PC-9 (cell line): ENCODE data around the gene WFDC1. TPM values are rescaled to one million over a fixed set of nuclear protein-coding genes. Genes with fewer than 3 reads are reported as not detected.
A peak's percentile ranks its signal among the peaks of the same experiment; 100 is the strongest.

ENCODE experiments used
- BruUV-seq: library from RNA; stranded (reverse); fragments of 400-500 nt; replicated peaks from 2 replicates; lab custom pipeline; 2021; lab: Mats Ljungman, UMichigan
- CTCF ChIA-PET: fragments of 300-600 bp; sonication (Branson Sonifier 250); formaldehyde crosslinking; loops from one replicate; lab custom pipeline; 2022; ENCODE audit warnings: antibody characterized with exemption; lab: Charles Lee
- POLR2A ChIA-PET: fragments of 300-600 bp; sonication (Branson Sonifier 250); formaldehyde crosslinking; loops from one replicate; lab custom pipeline; 2022; ENCODE audit warnings: antibody characterized with exemption; ENCODE audit not compliant: unreplicated experiment; lab: Charles Lee
- DNase-seq, 2 experiments: peaks; one replicate each; pipeline versions ENCODE4 v3.0.0 to v3.0.0-alpha.2; 2015 to 2022; ENCODE audit warnings: mixed read lengths in 1 of 2
- H2AFZ ChIP-seq: fragments of 200-600 bp; sonication (generic); 2 replicates; pipeline ENCODE4 v1.8.1; 2017; ENCODE audit warnings: antibody characterized with exemption
- H3F3A ChIP-seq: fragments of 200-600 bp; sonication (generic); 2 replicates; pipeline ENCODE4 v1.8.1; 2017; ENCODE audit warnings: antibody characterized with exemption, mild to moderate bottlenecking, low read depth; ENCODE audit not compliant: insufficient read depth
- H3K27ac ChIP-seq: fragments of 200-600 bp; sonication (generic); 2 replicates; pipeline ENCODE4 v1.6.1; 2016; ENCODE audit warnings: mixed run types
- H3K27me3 ChIP-seq: fragments of 200-600 bp; sonication (generic); 2 replicates; pipeline ENCODE4 v1.6.1; 2016; ENCODE audit warnings: low read depth, mixed run types; ENCODE audit not compliant: insufficient read depth
- H3K36me3 ChIP-seq: fragments of 200-600 bp; sonication (generic); 2 replicates; pipeline ENCODE4 v1.6.1; 2016; ENCODE audit warnings: low read depth, mixed run types
- H3K4me1 ChIP-seq: fragments of 200-600 bp; sonication (generic); replicated peaks from 2 replicates; pipeline ENCODE4 v1.6.1; 2016; ENCODE audit warnings: mixed run types; ENCODE audit not compliant: insufficient read depth
- H3K4me2 ChIP-seq: fragments of 200-600 bp; sonication (generic); 2 replicates; pipeline ENCODE4 v1.6.1; 2017; ENCODE audit warnings: mixed run types
- H3K4me3 ChIP-seq: fragments of 200-600 bp; sonication (generic); 2 replicates; pipeline ENCODE4 v1.6.1; 2016; ENCODE audit warnings: mixed run types
- H3K79me2 ChIP-seq: fragments of 200-600 bp; sonication (generic); 2 replicates; pipeline ENCODE4 v1.6.1; 2017; ENCODE audit warnings: low read depth, mixed run types
- H3K9me2 ChIP-seq: fragments of 200-600 bp; sonication (generic); 2 replicates; pipeline ENCODE4 v1.8.1; 2017; ENCODE audit warnings: mild to moderate bottlenecking; ENCODE audit not compliant: insufficient read depth
- H3K9me3 ChIP-seq: fragments of 200-600 bp; sonication (generic); 2 replicates; pipeline ENCODE4 v1.8.1; 2016; ENCODE audit warnings: low read depth; ENCODE audit not compliant: insufficient read depth
- H4K20me1 ChIP-seq: fragments of 200-600 bp; sonication (generic); 2 replicates; pipeline ENCODE4 v1.8.1; 2017; ENCODE audit not compliant: insufficient read depth
- CTCF ChIP-seq: fragments of 200-600 bp; sonication (generic); conservative IDR thresholded peaks from 2 replicates; pipeline ENCODE4 v1.6.1; 2017; ENCODE audit warnings: mixed run types, antibody characterized with exemption, mild to moderate bottlenecking, moderate library complexity
- EZH2 ChIP-seq: fragments of 200-600 bp; sonication (generic); IDR thresholded peaks from 2 replicates; pipeline ENCODE4 v1.8.0; 2017; ENCODE audit warnings: antibody characterized with exemption, low read depth
- intact Hi-C: fragments of 100-400 bp; cut with micrococcal nuclease; formaldehyde crosslinking; loops from one replicate; pipeline ENCODE4 v1.10.0; 2022; ENCODE audit not compliant: unreplicated experiment
- total RNA-seq: library from RNA; stranded (reverse); gene quantifications from 2 replicates; pipeline ENCODE4 v1.2.3, GENCODE V29; 2021

The WFDC1 gene
- total RNA-seq, 1 experiment from 2014 or later: not detected

GRCh38 chr16:84361546-84361945, 66.9 kb downstream of the WFDC1 start:
- Histone ChIP-seq H4K20me1 (no peaks in the 10 kb centered on the region), H2AFZ (no peak overlapping the region), H3K4me2 (no peak overlapping the region), H3K79me2 (no peaks in the 10 kb centered on the region), H3K27me3 (no peaks in the 10 kb centered on the region), H3K36me3 (no peaks in the 10 kb centered on the region), H3F3A (peaks cover 19% of the 10 kb centered on the region), H3K27ac (no peak overlapping the region), H3K4me3 (no peak overlapping the region), H3K4me1 (peaks cover 42% of the 10 kb centered on the region), H3K9me2 (no peaks in the 10 kb centered on the region), H3K9me3 (no peaks in the 10 kb centered on the region)
- intact Hi-C loops: no loop called here
- POLR2A ChIA-PET: interaction anchor here (0.6 kb wide), 1 partner anchor 617 kb away, joined by 3 read pairs; no protein-coding TSS in a partner anchor
- no peak for TF ChIP-seq CTCF
- no peak for TF ChIP-seq EZH2
- no TSS peak for BruUV-seq
- no peak for DNase-seq
- CTCF ChIA-PET: no interaction called here

- CTCF ChIA-PET: no interaction called here
- peaks cover 32% of the 10 kb centered on the region for H3K4me1 ChIP-seq
- H3K9me2 ChIP-seq: no peaks in the 10 kb centered on the region
- H3F3A ChIP-seq: peaks cover 16% of the 10 kb centered on the region
- TF ChIP-seq EZH2 (no peak), CTCF (no peak)
- no peaks in the 10 kb centered on the region for H4K20me1 ChIP-seq
- no peak overlapping the region for H3K4me3 ChIP-seq
- H3K36me3 ChIP-seq: no peaks in the 10 kb centered on the region
- H3K79me2 ChIP-seq: no peaks in the 10 kb centered on the region
- H3K27me3 ChIP-seq: no peaks in the 10 kb centered on the region
- intact Hi-C loops: no loop called here
- H3K9me3 ChIP-seq: no peaks in the 10 kb centered on the region
- H3K27ac ChIP-seq: no peak overlapping the region
- H3K4me2 ChIP-seq: 0 out of 2 replicates have a peak overlapping the region, but pooled peaks have one; percentile 32
- peak; percentile 28 to 61 for DNase-seq
- no TSS peak for BruUV-seq
- no peak overlapping the region for H2AFZ ChIP-seq
- POLR2A ChIA-PET: interaction anchor here (0.6 kb wide), 1 partner anchor 261 kb away, joined by 7 read pairs; no protein-coding TSS in a partner anchor
Measured at GRCh38 chr16:84362471-84362941, 67.8 kb downstream of the WFDC1 start.

GRCh38 chr16:84366208-84366607, 71.5 kb downstream of the WFDC1 start:
- POLR2A ChIA-PET: interaction anchor here (0.7 kb wide), 1 partner anchor 9 kb away, joined by 5 read pairs; no protein-coding TSS in a partner anchor
- Histone ChIP-seq H3F3A (peaks cover 36% of the 10 kb centered on the region), H3K4me3 (no peak overlapping the region), H3K4me2 (no peak overlapping the region), H3K4me1 (peaks cover 35% of the 10 kb centered on the region), H3K79me2 (peaks cover 16% of the 10 kb centered on the region), H3K27ac (no peak overlapping the region), H3K9me2 (no peaks in the 10 kb centered on the region), H3K27me3 (no peaks in the 10 kb centered on the region), H3K9me3 (no peaks in the 10 kb centered on the region), H2AFZ (no peak overlapping the region), H4K20me1 (no peaks in the 10 kb centered on the region), H3K36me3 (no peaks in the 10 kb centered on the region)
- TF ChIP-seq EZH2 (no peak), CTCF (no peak)
- no peak for DNase-seq
- CTCF ChIA-PET: no interaction called here
- intact Hi-C loops: no loop called here
- no TSS peak for BruUV-seq
